Measurements from ENCODE around the gene C19orf12.

DNA sequence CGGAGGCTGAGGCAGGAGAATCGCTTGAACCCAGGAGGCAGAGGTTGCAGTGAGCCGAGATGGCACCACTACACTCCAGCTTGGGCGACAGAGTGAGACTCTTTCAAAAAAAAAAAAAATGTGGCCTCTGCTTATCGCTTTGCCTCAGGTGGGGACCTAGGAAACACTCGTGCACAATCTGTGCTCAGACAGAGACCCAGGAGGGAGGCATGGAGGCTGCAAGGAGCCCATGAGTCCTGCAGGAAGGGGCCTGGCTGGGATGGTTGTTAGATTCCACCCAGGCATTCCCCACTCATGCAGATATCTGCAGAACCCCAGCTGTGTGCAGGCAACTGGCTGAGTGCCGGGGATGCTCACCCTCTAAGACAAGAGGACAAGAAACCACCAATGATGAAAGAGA lies 43.8 kb upstream of the C19orf12 start:
- TF ChIP-seq, protein P1, sequence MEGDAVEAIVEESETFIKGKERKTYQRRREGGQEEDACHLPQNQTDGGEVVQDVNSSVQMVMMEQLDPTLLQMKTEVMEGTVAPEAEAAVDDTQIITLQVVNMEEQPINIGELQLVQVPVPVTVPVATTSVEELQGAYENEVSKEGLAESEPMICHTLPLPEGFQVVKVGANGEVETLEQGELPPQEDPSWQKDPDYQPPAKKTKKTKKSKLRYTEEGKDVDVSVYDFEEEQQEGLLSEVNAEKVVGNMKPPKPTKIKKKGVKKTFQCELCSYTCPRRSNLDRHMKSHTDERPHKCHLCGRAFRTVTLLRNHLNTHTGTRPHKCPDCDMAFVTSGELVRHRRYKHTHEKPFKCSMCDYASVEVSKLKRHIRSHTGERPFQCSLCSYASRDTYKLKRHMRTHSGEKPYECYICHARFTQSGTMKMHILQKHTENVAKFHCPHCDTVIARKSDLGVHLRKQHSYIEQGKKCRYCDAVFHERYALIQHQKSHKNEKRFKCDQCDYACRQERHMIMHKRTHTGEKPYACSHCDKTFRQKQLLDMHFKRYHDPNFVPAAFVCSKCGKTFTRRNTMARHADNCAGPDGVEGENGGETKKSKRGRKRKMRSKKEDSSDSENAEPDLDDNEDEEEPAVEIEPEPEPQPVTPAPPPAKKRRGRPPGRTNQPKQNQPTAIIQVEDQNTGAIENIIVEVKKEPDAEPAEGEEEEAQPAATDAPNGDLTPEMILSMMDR (IDR thresholded peaks at IDR 0.05): no peak
- no peak for TF ChIP-seq ZFX (IDR thresholded peaks at IDR 0.05; ENCODE audit: borderline replicate concordance)

Data from 22Rv1 (cell line).